GM19455 (cell line): ENCODE measurements around the gene ATXN3.

Source experiments
- ATAC-seq: cut with Tn5 transposase; IDR thresholded peaks from one replicate; pipeline ENCODE4 v1.9.1; 2021; ENCODE audit not compliant: unreplicated experiment

ATXN3 gene

GRCh38 chr14:92106143-92106926 is at the start of gene ATXN3:
Gene ATXN3 (minus strand): TSS chr14:92106582. CDS start chr14:92106552, 30 bp downstream.
- ATAC-seq = peak; percentile 78

- ATAC-seq = no peak
These were observed 48.0 kb upstream of the ATXN3 start for GRCh38 chr14:92154283-92154942.

GRCh38 chr14:92153581-92153980 is 47.2 kb upstream of the ATXN3 start:
- no peak for ATAC-seq

GRCh38 chr14:92144708-92145107 is 38.3 kb upstream of the ATXN3 start:
- no peak for ATAC-seq

GRCh38 chr14:92143962-92144361 is 37.6 kb upstream of the ATXN3 start:
- ATAC-seq = no peak

- ATAC-seq = no peak
These were observed 36.9 kb upstream of the ATXN3 start for GRCh38 chr14:92143309-92143708.

GRCh38 chr14:92135269-92135668 is 28.9 kb upstream of the ATXN3 start:
- ATAC-seq = no peak

- ATAC-seq = no peak
These were observed 28.1 kb upstream of the ATXN3 start for GRCh38 chr14:92134456-92134855.

GRCh38 chr14:92122761-92123160 is 16.4 kb upstream of the ATXN3 start:
- ATAC-seq = no peak

- peak; percentile 9 for ATAC-seq
These were observed 15.9 kb upstream of the ATXN3 start for GRCh38 chr14:92122351-92122677.

GRCh38 chr14:92121670-92122350 is 15.4 kb upstream of the ATXN3 start, which contains the start of the genes CPSF2 and NDUFB1:
Gene CPSF2 (plus strand): TSS chr14:92121969. CDS start chr14:92130985, 9,016 bp downstream.
Gene NDUFB1 (minus strand): TSS chr14:92121706. CDS start chr14:92117637, 4,069 bp downstream.
- peak; percentile 89 for ATAC-seq

- peak; percentile 18 for ATAC-seq
These were observed 14.9 kb upstream of the ATXN3 start for GRCh38 chr14:92121207-92121669.

GRCh38 chr14:92109490-92109889 is 3.1 kb upstream of the ATXN3 start:
- no peak for ATAC-seq

GRCh38 chr14:92108345-92109254 is 2.2 kb upstream of the ATXN3 start:
- no peak for ATAC-seq

GRCh38 chr14:92105893-92106142 is 564 bp downstream of the ATXN3 start:
- peak; percentile 15 for ATAC-seq

- no peak for ATAC-seq
These were observed 1.1 kb downstream of the ATXN3 start for GRCh38 chr14:92105073-92105892.

- ATAC-seq = no peak
These were observed 2.9 kb downstream of the ATXN3 start for GRCh38 chr14:92103363-92103989.

GRCh38 chr14:92099802-92100201 is 6.6 kb downstream of the ATXN3 start:
- no peak for ATAC-seq

GRCh38 chr14:92093320-92093719 is 13.1 kb downstream of the ATXN3 start:
- no peak for ATAC-seq

- no peak for ATAC-seq
These were observed 17.9 kb downstream of the ATXN3 start for GRCh38 chr14:92088494-92088893.
